Ovary (tissue), 9 donors: Measurements from ENCODE around the gene ADCY1. TPM values are rescaled to one million over a fixed set of nuclear protein-coding genes. Genes with fewer than 3 reads are reported as not detected.

Experiments used
- DNase-seq, 5 donors: peaks; one replicate each; pipeline ENCODE4 v3.0.0-alpha.2; 2019 to 2020
- H3K27ac ChIP-seq, 2 donors: fragments of 200-600 bp; one replicate each; pipeline versions ENCODE4 v1.5.1 to v1.8.0; 2019 to 2022
- H3K27me3 ChIP-seq: fragments of 200-600 bp; one replicate; pipeline ENCODE4 v1.8.0; 2022
- H3K36me3 ChIP-seq: fragments of 200-600 bp; sonication (generic); one replicate; pipeline ENCODE4 v1.5.1; 2019
- H3K4me1 ChIP-seq: one replicate; pipeline ENCODE4 v1.8.1; 2013; ENCODE audit warnings: mild to moderate bottlenecking, moderate library complexity; ENCODE audit not compliant: insufficient read depth
- H3K4me3 ChIP-seq: fragments of 200-600 bp; sonication (generic); one replicate; pipeline ENCODE4 v1.5.1; 2017
- H3K9me3 ChIP-seq, 2 donors: fragments of 200-600 bp in 1 of 2; sonication (generic) in 1 of 2; one replicate each; pipeline versions ENCODE4 v1.5.1 to v1.8.1; 2013 to 2019; ENCODE audit warnings: mild to moderate bottlenecking in 1 of 2, moderate library complexity in 1 of 2
- EP300 ChIP-seq: sonication (generic); formaldehyde crosslinking; IDR thresholded peaks from one replicate; pipeline ENCODE4 v1.6.1; 2017; ENCODE audit warnings: antibody characterized with exemption
- POLR2A ChIP-seq: fragments of 450-650 bp; IDR thresholded peaks from one replicate; pipeline ENCODE4 v1.6.1; 2017; ENCODE audit warnings: antibody characterized with exemption, mild to moderate bottlenecking, moderate library complexity
- WGBS, 3 donors: extraction: QIAGEN DNeasy Blood & Tissue Kit in 1 of 3; methylation state at CpG; one replicate each; pipeline versions ENCODE4 v1.1.5 to v1.1.7; 2013 to 2017; 5-methylcytosine and 5-hydroxymethylcytosine counted together
- intact Hi-C, 4 donors: fragments of 100-400 bp; cut with DNase I; formaldehyde crosslinking; loops; one replicate each; pipeline versions ENCODE4 v1.11.0 to v1.15.1; 2022 to 2023
- polyA plus RNA-seq, 2 donors: library from polyadenylated mRNA; stranded (reverse); fragments of 200-250 nt in 1 of 2; fragments of 350-450 nt in 1 of 2; fragmentation: Illumina TruSeq in 1 of 2; extraction: RNeasy Lipid Tissue Mini Kit (QIAGEN cat#74804) in 1 of 2; gene quantifications; one replicate each; pipeline ENCODE4 v1.2.3, GENCODE V29; 2013 to 2014
- total RNA-seq, 7 donors: library from RNA; depleted of rRNA in 2 of 7; stranded (reverse); fragments of >200 nt in 2 of 7; fragmentation: NEBNext Ultra II Directional in 3 of 7; extraction: Animal tissue kit (Norgen Biotek cat#: 25700) in 3 of 7; gene quantifications; one replicate each; pipeline versions ENCODE4 v1.1.0 to v1.2.4, GENCODE V29; 2016 to 2023
- TF ChIP-seq, protein P1 (sequence below), 3 donors: fragments of 450-650 bp in 2 of 3; fragments of 200-600 bp in 1 of 3; IDR thresholded peaks; one replicate each; pipeline versions ENCODE4 v1.5.1 to v1.8.0; 2016 to 2022; ENCODE audit warnings: antibody characterized with exemption in 3 of 3, mild to moderate bottlenecking in 1 of 3
- donor health status: DM: no; HTN: no; CAD: no; lungs with moderate emphysema.
- donor health status: DM: no; HTN: no; CAD: no.
- donor health status: Bipolar disorder and iron deficiency.
- donor health status: DM: yes; HTN: yes; CAD: no.
- donor health status: DM: no; HTN: no; CAD: no.
- donor health status: DM: yes; HTN: yes; CAD: no.

ADCY1 gene
- total and polyA plus RNA-seq, 9 donors: 0.40 to 3.7 (median 1.7) TPM

DNA sequence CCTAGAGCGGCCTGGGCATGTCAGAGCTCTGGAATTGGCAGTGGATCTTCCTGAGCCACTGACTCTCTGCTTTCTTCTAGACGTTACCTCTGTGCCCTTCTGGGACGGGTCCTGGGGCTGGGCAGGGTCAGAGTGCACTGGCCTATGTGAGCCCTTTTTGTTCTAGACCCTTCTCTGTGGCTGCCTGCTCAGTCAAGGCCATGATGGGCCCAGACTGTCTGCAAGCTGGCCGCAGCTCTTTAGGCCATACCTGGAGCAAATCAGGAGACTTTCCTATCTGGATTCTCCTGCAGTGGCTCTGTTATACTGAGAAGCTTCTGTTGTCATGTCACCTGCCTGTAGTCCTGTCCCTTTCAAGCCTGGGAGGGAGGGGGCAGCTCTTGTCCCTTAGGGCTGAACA is 70.1 kb downstream of the ADCY1 start:
- no peaks in the 10 kb centered on the region for H3K27me3 ChIP-seq

DNA sequence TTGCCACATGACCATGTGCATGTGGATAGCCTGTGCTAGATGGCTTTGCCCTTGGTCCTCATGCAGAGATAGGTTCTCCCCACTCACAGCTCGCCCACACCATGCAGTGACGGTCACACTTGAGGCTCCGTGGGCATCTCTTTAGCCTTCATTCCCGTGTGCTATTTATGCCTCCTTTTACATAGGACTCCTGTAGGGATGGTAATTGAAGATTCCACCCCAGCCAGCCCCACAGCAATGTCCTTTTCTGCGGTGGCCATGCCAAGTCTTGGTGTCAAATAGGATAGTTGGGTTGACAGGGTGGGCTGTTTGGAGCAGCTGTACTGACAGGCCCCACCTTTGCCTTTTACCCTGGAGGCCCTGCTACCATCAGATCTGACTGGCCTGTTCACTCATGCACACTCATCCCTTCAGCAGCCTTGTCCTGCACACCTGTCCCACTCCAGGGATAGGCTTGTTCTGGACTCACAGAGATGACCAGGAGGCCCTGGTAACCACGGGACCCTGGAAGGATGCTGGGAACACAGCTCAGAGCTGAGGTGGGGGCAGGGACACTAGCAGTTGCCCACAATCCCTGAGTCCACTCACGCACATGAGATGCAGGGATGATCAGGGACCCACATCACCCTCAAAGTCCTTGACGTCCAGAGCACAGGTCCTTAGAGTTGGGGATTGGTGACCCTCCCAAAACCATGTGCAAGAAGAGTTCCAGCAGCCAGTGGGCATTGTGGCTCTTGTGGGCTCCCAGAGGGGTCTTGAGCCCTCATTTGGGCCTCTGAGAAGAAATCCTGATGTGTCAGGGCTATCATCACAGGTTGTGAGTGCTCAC is 71.2 kb downstream of the ADCY1 start:
- 84 to 96% (median 89%) methylated on average over 8 of the region's 8 CpGs for whole genome bisulfite sequencing, 3 donors
- intact Hi-C loops: no loop called here
- DNase-seq: no peak

More for the DNA sequence above, 70.1 kb downstream of the ADCY1 start:
- TF ChIP-seq POLR2A (no peak), EP300 (no peak)
- TF ChIP-seq, protein P1, sequence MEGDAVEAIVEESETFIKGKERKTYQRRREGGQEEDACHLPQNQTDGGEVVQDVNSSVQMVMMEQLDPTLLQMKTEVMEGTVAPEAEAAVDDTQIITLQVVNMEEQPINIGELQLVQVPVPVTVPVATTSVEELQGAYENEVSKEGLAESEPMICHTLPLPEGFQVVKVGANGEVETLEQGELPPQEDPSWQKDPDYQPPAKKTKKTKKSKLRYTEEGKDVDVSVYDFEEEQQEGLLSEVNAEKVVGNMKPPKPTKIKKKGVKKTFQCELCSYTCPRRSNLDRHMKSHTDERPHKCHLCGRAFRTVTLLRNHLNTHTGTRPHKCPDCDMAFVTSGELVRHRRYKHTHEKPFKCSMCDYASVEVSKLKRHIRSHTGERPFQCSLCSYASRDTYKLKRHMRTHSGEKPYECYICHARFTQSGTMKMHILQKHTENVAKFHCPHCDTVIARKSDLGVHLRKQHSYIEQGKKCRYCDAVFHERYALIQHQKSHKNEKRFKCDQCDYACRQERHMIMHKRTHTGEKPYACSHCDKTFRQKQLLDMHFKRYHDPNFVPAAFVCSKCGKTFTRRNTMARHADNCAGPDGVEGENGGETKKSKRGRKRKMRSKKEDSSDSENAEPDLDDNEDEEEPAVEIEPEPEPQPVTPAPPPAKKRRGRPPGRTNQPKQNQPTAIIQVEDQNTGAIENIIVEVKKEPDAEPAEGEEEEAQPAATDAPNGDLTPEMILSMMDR (IDR thresholded peaks at IDR 0.05): no peak
- H3K36me3 ChIP-seq: no peaks in the 10 kb centered on the region
- H3K4me3 ChIP-seq: no peak overlapping the region
- H3K27ac ChIP-seq: no peak overlapping the region
- no peaks in the 10 kb centered on the region for H3K4me1 ChIP-seq
- intact Hi-C loops: no loop called here
- DNase-seq: no peak
- WGBS, 3 donors: 75 to 95% (median 83%) methylated on average over 4 of the region's 4 CpGs
- H3K9me3 ChIP-seq: no peaks in the 10 kb centered on the region

DNA sequence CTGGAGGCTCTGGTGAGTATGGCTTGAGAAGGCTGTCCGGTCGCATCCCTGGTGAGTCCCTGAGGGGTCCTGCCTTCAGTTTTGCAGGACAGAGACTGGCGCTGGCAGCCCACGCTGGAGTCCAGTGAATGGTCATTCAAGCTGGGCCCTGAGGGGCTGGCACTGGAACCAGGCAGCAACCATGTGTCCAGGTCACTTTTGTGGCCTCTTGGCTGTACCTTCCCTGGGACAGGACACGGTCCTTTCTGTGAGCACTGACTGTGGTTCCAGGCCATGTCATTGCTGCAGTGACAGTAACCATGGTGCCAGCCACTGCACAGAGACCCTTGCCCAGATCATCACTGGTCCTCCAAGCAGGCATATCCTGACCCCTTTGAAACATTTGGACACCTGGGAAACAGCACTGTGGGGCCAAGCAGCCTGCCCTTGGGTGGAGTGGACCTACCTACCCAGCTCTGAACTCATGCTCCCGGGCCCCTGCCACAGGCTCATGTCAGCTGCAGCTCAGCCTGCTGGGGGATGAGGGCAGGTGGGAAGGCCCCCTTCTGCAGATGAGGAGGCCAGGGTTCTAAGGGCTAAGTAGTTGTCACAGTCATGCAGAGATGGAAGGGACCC is 72.1 kb downstream of the ADCY1 start:
- TF ChIP-seq, protein P1 (IDR thresholded peaks at IDR 0.05): no peak
- no peak for TF ChIP-seq POLR2A
- TF ChIP-seq EP300: no peak
- intact Hi-C loops: no loop called here
- no peak overlapping the region for H3K27ac ChIP-seq
- 94 to 98% (median 96%) methylated on average over 5 to 6 of the region's 6 CpGs for WGBS, 3 donors
- H3K36me3 ChIP-seq: no peaks in the 10 kb centered on the region
- no peaks in the 10 kb centered on the region for H3K4me1 ChIP-seq
- H3K9me3 ChIP-seq: no peaks in the 10 kb centered on the region
- no peak overlapping the region for H3K4me3 ChIP-seq
- H3K27me3 ChIP-seq: no peaks in the 10 kb centered on the region
- no peak for DNase-seq

More for the DNA sequence above, 71.2 kb downstream of the ADCY1 start:
- no peaks in the 10 kb centered on the region for H3K36me3 ChIP-seq
- no peaks in the 10 kb centered on the region for H3K9me3 ChIP-seq
- H3K27me3 ChIP-seq: no peaks in the 10 kb centered on the region
- TF ChIP-seq EP300: no peak
- TF ChIP-seq, protein P1 (IDR thresholded peaks at IDR 0.05): no peak
- TF ChIP-seq POLR2A: no peak
- H3K27ac ChIP-seq: no peak overlapping the region
- H3K4me3 ChIP-seq: no peak overlapping the region
- no peaks in the 10 kb centered on the region for H3K4me1 ChIP-seq

DNA sequence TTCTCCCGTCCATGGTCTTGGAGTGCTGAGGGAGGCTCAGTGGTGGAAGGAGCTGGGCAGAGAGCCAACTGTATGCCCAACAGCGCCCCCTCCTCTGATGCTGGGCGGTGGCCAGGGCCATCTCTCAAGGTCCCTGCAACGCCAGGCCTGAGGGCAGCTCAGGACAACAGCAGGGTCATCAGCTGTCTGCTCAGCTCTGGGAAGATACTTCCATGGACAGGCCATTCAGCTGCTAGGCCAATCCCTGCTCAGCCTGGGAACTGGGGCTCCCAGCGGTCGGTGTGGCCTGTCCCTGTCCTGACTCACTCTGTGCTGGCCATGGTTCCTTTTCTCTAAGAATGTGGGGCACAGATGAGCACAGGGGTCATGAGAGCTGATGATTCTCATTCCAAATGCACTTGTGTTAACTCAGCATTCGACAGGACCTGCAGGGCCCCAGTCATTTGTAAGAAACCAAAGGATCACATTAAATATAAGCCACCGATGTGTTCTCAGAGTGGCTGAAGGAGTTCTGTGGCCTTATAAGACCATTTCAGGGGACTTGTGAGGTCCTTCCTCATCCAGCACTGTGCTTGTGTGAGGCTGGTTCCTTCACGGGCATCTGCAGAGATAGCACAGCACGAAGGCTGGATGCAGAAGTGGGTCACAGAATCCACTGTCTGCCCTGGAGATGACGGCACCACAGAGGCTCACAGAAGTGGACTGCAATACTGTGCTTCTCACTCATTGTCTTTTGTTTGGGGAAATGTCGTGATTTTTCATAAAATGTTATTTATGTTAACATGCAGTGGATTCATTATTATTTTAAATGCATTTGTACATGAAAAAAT is 73.0 kb downstream of the ADCY1 start:
- no peaks in the 10 kb centered on the region for H3K27me3 ChIP-seq
- H3K36me3 ChIP-seq: no peaks in the 10 kb centered on the region
- no peaks in the 10 kb centered on the region for H3K9me3 ChIP-seq
- no peak for TF ChIP-seq EP300
- TF ChIP-seq, protein P1 (IDR thresholded peaks at IDR 0.05): no peak
- H3K4me3 ChIP-seq: no peak overlapping the region
- H3K27ac ChIP-seq: no peak overlapping the region
- H3K4me1 ChIP-seq: no peaks in the 10 kb centered on the region
- intact Hi-C loops: no loop called here
- WGBS, 3 donors: 62 to 68% (median 68%) methylated on average over 12 of the region's 12 CpGs
- no peak for DNase-seq
